ENCODE data around the gene GADD45B. TPM values are rescaled to one million over a fixed set of nuclear protein-coding genes. Genes with fewer than 3 reads are reported as not detected.
"Not testable (repeated sequence)": the region's sequence is repeated elsewhere in the genome, so short reads cannot be mapped to it uniquely, and the experiment has no call there.

GADD45B gene
- total RNA-seq, 1 donor from 2014 or later: 16.9 TPM

DNA sequence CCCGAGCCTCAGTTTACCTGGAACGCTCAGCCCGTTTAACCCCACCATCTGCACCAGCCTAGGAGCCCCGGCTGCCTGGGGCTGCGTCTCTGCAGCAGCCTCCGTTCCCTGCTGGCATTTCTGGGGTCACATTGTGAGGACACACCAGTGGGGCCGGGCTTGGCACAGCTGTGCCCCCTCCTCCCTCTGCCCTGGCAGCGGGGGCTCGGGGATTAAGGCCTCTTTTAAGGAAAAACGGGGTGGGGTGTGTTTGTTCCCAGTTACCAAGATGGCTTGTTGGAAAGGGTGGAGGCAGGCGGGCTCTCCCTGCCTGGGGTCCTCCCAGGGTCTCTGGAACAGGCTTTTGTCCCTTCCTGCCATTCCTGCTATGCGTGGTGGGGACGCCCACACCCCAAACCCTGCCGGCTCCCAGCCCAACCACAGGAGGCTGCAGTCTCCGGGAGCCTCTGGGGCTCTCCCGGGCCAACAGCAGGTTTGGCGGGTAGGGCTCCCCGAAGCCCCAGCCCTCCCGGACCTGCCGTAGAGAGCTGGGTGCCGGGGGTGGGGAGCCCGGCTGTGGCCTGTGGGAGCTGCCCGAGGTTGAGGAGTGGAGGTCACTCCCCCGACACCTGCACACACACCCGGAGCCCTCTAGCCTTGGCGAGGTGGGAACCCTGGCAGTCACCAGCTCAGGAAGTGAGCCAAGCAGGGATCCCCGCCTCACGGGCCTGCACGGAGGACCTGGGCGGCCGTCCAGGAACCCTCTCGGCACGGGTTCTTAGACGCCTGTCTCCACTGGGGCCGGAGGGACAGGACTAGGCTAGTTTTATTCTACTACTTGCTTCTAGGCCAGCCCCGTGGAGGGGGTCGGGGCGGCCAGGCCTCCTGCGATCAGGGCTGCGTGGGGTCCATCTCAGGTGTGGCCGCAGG lies 36.9 kb downstream of the GADD45B start:
- no peak for DNase-seq (ENCODE audit: low read depth)

GRCh38 chr19:2514981-2515518 lies 39.1 kb downstream of the GADD45B start:
- DNase-seq (ENCODE audit: low read depth): no peak

DNA sequence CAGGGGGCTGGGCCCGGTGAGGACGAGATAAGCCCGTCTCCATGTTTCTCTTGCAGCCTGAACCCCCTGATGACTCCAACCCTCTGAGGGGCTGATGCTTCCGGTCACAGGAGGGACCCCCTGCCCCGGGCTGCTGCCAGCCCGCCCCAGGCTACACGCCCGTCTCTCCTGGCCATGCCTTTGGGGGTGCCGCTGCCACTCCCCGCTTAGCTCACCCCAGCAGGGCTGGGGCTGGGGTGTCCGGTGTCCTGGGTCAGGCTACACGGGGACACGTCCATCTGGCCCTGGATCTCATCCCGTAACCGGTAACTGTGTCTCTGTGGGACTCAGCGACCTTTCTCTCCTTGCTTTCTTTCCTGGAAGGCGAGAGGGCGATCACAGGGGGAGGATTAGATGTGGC lies 40.8 kb downstream of the GADD45B start:
- no peak for DNase-seq (ENCODE audit: low read depth)

DNA sequence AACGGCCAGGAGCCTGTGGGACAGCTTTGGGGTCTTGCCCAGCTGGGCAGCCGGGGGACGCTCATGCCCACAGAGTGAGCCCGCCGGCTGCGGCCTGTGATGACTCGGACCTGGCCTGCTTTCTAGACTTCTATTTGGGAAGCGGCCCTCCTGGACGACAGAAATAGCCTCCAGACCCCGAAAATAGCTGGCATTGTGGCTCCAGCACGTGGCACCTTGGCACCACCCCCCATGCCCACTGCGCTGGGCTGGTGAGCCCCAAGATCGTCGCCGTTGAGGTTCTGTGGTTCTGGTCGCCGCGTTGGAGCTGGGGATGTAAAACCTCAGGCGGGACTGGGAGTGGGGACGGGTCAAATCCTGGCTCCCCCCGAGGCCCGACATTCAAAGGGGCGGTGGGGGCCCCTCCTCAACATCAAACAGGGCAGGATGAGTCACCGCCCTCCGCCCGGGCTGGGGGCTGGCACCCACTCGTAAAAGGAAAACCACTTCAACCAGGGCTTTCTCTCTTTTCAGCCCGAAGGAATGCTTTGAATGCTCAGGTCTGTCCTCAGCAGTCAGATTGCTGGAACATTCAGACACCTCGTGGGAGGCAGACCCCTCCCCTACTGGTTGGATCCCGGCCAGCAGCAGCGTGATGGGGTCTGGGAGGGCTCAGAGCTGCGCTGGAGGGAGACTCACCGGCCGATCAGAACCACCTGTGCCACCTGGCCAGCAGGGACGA lies 42.1 kb downstream of the GADD45B start:
- no peak for DNase-seq (ENCODE audit: low read depth)

GRCh38 chr19:2518856-2519255 lies 42.9 kb downstream of the GADD45B start:
- DNase-seq (ENCODE audit: low read depth): not testable (repeated sequence)

DNA sequence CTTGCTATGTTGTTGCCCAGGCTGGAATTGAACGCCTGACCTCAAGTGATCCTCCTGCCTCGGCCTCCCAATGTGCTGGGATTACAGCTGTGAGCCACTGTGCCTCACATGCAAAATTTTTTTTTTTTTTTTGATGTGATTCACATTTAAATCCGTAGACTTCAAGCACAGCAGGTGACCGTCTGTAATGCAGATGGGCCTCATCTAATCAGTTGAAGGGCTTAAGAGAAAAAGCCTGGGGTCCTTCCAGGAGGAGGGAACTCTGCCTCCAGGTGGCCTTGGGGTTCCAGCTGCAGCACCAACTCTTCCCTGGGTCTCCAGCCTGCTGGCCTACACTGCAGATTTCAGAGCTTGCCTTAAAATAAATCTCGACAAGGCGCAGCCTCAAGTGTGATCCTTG lies 43.6 kb downstream of the GADD45B start:
- DNase-seq (ENCODE audit: low read depth): no peak

DNA sequence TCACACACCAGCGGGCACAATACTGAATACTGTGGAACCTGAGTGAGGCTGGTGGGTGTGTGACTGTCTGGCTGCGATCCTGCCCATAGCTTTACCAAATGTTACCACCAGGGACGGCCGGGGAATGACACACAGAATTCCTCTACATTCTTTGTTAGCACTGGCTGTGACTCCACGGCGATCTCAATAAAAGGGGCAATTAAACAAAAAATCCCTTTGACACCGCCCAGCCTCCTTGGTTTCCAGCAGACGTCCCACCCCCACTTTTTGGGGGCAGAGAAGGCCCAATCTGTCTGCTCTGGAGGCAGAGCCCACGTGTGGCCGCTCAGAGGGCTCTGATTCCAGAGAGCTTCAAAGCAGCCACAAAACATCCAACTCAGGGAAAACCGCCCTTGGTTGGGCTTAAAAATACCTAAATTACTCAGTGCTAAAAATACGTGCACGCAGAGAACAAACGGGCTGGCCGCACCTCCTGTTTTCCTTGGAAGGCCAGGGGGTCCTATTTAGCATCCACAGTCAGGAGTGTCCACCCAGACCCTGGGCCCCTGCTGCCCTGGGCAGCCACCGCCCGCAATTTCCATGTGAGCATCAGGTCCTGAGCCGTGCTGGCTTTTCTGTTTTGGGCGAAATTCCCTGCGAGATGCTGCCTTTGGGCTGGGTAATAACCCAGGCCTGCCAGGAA lies 47.8 kb downstream of the GADD45B start:
- peak; percentile 77 for DNase-seq (ENCODE audit: low read depth)

DNA sequence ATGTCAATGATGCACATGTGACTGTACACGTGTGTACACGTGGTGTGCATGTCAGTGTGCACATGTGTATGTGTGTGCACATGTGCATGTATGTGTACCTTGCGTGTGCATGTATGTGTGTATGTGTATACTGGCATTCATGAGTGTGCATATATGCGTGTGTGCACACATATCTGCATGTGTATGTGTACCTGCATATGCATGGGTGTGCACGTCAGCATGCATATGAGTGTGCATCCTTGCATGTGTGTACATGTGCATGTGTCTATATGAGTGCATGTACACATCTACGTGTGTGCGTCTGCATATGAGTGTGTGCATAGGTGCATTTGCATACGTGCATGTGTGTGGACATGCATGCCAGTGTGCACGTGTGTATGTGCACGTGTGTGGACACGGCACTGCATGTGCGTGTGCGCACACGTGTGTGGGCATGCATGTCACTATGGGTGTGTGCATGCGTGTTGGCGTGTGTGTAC lies 48.5 kb downstream of the GADD45B start:
- no peak for DNase-seq (ENCODE audit: low read depth)

DNA sequence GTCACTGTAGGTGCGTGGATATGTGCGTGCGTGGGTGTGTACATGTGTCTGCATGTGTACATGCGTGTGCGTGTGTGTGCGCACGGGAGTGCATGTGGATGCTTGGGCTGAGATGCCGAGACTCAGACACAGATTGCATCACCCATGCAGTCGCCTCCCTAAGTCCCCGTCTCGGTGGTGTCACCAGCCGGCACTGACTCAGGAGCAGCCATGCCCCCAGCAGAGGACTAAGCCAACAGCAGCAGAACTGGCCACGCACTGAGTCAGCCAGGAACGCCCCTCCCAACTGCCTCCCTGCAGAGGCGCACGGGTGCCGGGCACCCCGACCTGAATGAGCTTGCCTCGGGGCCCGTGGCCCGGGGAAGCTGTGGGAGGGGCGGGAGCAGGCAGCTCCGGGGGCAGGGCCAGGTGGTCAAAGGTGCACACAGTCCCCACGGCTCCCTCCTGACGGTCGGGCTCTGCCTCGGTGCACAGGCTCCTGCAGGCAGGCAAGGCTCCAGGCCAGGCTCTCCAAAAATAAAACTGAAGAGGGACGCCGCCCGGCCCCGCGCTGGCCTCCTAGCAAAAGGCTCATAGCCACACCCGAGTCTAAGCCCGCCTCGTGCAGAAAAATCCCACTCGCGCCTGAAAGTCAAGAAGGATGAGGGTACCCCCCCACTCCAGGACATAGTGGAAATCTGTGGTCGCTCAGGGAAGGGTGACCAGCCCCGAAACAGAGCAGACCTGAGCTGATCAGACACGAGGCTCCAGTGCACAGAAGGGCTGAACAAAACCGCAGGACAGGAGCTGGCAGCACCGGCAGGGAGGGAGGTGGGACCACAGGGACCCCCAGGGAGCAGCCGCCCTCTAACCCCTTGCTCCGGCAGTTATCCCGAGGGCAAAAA lies 49.2 kb downstream of the GADD45B start:
- DNase-seq (ENCODE audit: low read depth): peak; percentile 77

DNA sequence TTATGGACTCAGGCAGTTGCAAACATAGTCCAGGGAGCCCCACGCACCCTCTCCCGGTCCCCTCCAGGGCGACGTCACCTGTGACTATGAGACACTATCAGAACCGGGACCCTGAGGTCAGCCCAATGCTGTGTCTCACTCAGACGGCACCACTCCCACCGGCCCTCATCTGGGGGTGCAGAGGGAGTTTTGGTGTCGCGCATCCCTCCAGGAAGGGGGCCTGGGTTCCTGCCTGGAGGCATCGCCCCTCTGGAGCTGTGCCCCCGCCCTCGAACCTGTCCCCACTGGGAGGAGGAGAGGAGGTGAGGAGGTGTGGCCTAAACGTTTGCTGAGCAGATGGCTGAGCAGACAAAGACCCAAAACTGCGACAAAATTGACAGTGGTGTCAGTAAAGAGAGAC lies 51.2 kb downstream of the GADD45B start:
- no peak for DNase-seq (ENCODE audit: low read depth)

- no peak for DNase-seq (ENCODE audit: low read depth)
These were observed 51.8 kb downstream of the GADD45B start for GRCh38 chr19:2527686-2528085.

Small RNA genes lying within 50 kb of the gene (microRNA-seq; reads per million reads assigned to microRNA genes)
- gene MIR7108: not detected

Other genes starting within 250 kb of the GADD45B start
- gene PLEKHJ1, start 239.8 kb upstream of the GADD45B start, total RNA-seq: 77.5 and 86.7 TPM in 2 replicates
- gene SF3A2, start 239.3 kb upstream of the GADD45B start, total RNA-seq: 21.6 and 23.1 TPM in 2 replicates
- gene AMH, start 226.8 kb upstream of the GADD45B start, total RNA-seq: 5.1 and 7.3 TPM in 2 replicates
- gene JSRP1, start 219.7 kb upstream of the GADD45B start, total RNA-seq: 303 and 333 TPM in 2 replicates
- gene PEAK3, start 194.0 kb upstream of the GADD45B start, total RNA-seq: 0.16 and 0.36 TPM in 2 replicates
- gene LINGO3, start 168.0 kb upstream of the GADD45B start, total RNA-seq: not detected in 2 replicates
- gene LSM7, start 147.5 kb upstream of the GADD45B start, total RNA-seq: 158 and 226 TPM in 2 replicates
- 36.1 and 45.7 TPM in 2 replicates for gene SPPL2B, start 147.4 kb upstream of the GADD45B start, total RNA-seq
- gene TMPRSS9, start 115.9 kb upstream of the GADD45B start, total RNA-seq: not detected in 2 replicates
- gene TIMM13, start 48.5 kb upstream of the GADD45B start, total RNA-seq: 69.4 and 73.7 TPM in 2 replicates
- gene LMNB2, start 19.2 kb upstream of the GADD45B start, total RNA-seq: 30.7 and 34.3 TPM in 2 replicates
- not detected in 2 replicates for gene GNG7, start 226.6 kb downstream of the GADD45B start, total RNA-seq
- 4.2 and 4.5 TPM in 2 replicates for gene DIRAS1, start 245.2 kb downstream of the GADD45B start, total RNA-seq

All from myocyte (in vitro differentiated cells).